GM19043 (cell line): ENCODE measurements around the gene MED6.

Experiments
- ATAC-seq: cut with Tn5 transposase; IDR thresholded peaks from one replicate; pipeline ENCODE4 v1.9.1; 2021; ENCODE audit warnings: low read depth; ENCODE audit not compliant: unreplicated experiment

MED6 gene

GRCh38 chr14:70599345-70599744 is 1.1 kb downstream of the MED6 start:
- no peak for ATAC-seq

GRCh38 chr14:70597731-70598130 is 2.7 kb downstream of the MED6 start:
- ATAC-seq: no peak

DNA sequence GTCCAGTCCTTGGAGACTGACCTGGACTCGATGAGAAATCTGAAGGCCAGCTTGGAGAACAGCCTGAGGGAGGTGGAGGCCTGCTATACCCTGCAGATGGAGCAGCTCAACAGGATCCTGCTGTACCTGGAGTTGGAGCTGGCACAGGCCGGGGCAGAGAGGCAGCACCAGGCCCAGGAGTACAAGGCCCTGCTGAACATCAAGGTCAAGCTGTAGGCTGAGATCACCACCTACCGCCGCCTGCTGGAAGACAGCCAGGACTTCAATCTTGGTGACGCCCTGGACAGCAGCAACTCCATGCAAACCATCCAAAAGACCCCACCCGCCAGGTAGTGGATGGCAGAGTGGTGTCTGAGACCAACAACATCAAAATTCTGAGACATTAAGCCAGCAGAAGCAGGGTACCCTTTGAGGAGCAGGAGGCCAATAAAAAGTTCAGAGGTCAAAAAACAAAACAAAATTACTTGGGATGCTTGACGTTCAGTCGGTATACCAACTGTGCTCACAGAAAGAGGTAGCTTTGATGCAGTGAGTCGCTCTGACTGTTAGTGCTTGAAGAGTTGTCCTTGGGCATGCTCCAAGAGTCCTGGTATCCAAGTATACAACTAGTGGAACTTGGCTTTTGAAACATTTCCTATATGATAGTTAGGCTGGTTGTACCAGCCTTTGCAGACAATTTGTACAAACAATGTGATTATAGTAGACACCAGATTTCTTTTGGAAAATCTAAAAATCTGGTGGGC is 4.8 kb downstream of the MED6 start:
- ATAC-seq: no peak

DNA sequence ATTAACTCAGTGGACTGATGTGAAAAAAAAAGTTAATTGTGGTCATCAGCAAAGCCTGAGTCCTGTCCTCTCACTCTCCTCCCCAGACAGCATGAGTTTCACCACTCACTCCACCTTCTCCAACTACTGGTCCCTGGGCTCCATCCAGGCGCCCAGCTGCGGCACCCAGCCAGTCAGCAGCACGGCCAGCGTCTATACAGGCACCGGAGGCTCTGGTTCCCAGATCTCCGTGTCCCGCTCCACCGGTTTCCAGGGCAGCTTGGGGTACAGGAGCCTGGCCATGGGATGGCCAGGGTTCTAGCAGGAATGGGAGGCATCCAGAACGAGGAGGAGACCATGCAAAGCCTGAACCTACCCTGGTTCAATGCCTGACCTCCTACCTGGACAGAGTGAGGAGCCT is 6.0 kb downstream of the MED6 start:
- ATAC-seq: no peak

- ATAC-seq: no peak
Measured at GRCh38 chr14:70585231-70585630, 15.2 kb downstream of the MED6 start.

DNA sequence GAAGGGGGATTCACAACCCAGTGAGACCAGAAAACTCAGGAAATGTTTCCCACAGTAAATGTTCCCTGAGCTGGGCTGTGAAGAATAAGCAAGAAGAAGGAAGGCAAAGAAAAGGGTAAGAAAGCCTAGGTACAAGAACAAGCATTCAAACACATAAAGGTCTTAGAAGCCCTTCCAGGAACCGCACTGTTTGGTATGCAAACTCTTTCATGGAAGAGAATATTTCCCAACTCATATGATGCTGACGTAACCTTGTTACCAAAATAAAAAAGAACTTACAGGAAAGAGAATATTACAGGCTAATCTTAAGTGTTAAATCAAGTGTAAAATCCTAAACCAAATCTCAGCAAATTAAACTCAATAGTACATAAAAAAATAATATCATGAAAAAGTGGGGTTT is 23.6 kb downstream of the MED6 start:
- no peak for ATAC-seq

DNA sequence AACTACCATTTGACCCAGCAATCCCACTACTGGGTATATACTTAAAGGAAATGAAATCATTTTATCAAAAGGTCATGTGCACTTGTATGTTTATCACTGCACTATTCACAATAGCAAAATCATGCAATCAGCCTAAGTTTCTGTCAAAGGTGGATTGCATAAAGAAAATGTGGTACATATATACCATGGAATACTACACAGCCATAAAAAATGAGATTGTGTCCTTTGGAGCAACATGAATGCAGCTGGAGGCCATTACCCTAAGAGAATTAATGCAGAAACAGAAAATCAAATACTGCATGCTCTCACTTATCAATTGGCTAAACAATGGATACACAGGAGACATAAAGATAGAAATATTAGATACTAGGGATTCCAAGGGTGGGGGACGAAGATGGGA is 27.4 kb downstream of the MED6 start:
- ATAC-seq: no peak

GRCh38 chr14:70571139-70571538 is 29.3 kb downstream of the MED6 start:
- ATAC-seq: no peak

GRCh38 chr14:70567791-70568190 is 32.7 kb downstream of the MED6 start:
- no peak for ATAC-seq

DNA sequence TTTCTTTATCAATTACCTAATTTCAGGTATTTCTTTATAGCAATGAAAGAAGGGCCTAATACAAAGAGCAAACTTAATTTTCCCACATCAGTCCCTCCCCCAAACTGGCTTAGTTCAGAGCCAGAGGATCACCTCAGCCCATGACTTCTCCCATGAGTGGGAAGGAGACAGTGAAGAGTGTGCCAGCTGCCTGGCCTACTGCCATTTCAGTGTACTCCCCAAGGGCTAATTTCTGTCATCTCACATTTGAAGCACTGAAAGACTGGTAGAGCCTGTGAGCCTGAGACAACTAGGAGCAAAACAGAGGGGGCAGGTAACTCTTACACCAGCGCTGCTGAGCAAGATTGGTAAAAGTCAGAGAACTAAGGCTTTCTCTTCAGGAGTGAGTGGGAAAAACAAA is 36.6 kb downstream of the MED6 start:
- no peak for ATAC-seq

DNA sequence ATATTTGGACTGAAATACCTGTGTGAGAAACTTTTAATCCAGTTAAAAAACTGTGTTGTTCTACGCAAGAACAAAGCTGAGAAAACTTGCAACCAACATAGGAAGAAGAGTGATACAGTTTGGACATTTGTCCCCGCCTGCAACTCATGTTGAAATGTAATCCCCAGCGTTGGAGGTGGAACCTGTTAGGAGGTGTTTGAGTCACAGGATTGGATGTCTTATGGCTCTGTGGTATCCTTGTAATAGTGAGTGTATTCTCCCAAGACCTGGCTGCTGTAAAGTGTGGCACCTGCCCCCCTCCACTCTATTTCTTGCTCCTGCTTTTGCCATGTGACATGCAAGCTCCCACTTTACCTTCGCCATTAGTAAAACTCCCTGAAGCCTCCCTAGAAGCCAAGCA is 37.0 kb downstream of the MED6 start:
- no peak for ATAC-seq

GRCh38 chr14:70558356-70558755 is 42.1 kb downstream of the MED6 start:
- no peak for ATAC-seq

DNA sequence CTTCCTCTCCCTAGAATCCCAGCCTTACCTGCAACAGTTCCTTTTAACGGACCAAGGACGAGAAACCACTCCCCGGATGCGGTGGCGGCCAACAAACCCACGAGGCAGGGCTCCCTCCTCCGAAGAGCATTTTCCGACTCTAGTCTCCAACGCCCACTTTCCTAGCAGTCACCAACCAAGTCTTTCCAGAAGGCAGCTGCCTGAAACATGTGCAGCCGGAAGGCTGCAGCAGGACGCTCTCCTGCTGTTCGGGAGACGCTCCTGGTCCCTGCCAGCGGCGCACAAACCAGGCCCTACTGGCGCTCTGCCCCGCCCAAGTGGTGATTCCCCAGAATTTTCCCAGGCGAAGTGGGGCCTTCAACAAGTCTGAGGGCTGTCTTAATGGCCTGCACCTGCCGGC is 44.6 kb downstream of the MED6 start:
- no peak for ATAC-seq

GRCh38 chr14:70538087-70538486 is 62.4 kb downstream of the MED6 start:
- no peak for ATAC-seq

- ATAC-seq: no peak
Measured at GRCh38 chr14:70536830-70537229, 63.6 kb downstream of the MED6 start.

- ATAC-seq: no peak
Measured at GRCh38 chr14:70534904-70535303, 65.6 kb downstream of the MED6 start, which contains the start of gene ADAM20. TSS of gene ADAM20 (minus strand) at chr14:70535004. CDS start at chr14:70524757, 10,247 bp downstream.
